Esophagus muscularis mucosa (tissue), 4 donors: ENCODE measurements around the gene NR2F6. TPM values are rescaled to one million over a fixed set of nuclear protein-coding genes. Genes with fewer than 3 reads are reported as not detected.
"Not testable (repeated sequence)": the region's sequence is repeated elsewhere in the genome, so short reads cannot be mapped to it uniquely, and the experiment has no call there.

Source experiments
- DNase-seq: peaks from one replicate; pipeline ENCODE4 v3.0.0-alpha.2; 2017; ENCODE audit errors: extremely low spot score
- H3K27ac ChIP-seq, 4 donors: fragments of 200-600 bp; sonication (generic); replicated peaks in 1 of 4; 1 replicate in 3 of 4; 2 replicates in 1 of 4; pipeline ENCODE4 v1.5.1; 2016 to 2019; ENCODE audit warnings: mild to moderate bottlenecking in 1 of 4
- H3K27me3 ChIP-seq, 4 donors: fragments of 200-600 bp; sonication (generic); one replicate each; pipeline versions ENCODE4 v1.5.1 to v1.6.0; 2016 to 2019
- H3K36me3 ChIP-seq, 4 donors: fragments of 200-600 bp; sonication (generic); one replicate each; pipeline ENCODE4 v1.5.1; 2016 to 2019
- H3K4me1 ChIP-seq, 4 donors: fragments of 200-600 bp; sonication (generic); one replicate each; pipeline ENCODE4 v1.5.1; 2016 to 2019
- H3K4me3 ChIP-seq, 4 donors: fragments of 200-600 bp; sonication (generic); 1 replicate in 2 of 4; 2 replicates in 2 of 4; pipeline ENCODE4 v1.5.1; 2016 to 2019; ENCODE audit warnings: mild to moderate bottlenecking in 4 of 4, moderate library complexity in 1 of 4
- H3K9me3 ChIP-seq, 4 donors: fragments of 200-600 bp; sonication (generic); 1 replicate in 3 of 4; 2 replicates in 1 of 4; pipeline ENCODE4 v1.5.1; 2016 to 2019
- EP300 ChIP-seq: sonication (generic); formaldehyde crosslinking; IDR thresholded peaks from one replicate; pipeline ENCODE4 v1.6.1; 2017; ENCODE audit warnings: antibody characterized with exemption
- POLR2A ChIP-seq: fragments of 450-650 bp; IDR thresholded peaks from one replicate; pipeline ENCODE4 v1.6.1; 2017; ENCODE audit warnings: antibody characterized with exemption, moderate library complexity, mild to moderate bottlenecking, low read depth
- POLR2AphosphoS5 ChIP-seq, 2 donors: sonication (generic); formaldehyde crosslinking; IDR thresholded peaks; one replicate each; pipeline ENCODE4 v1.6.1; 2017; ENCODE audit warnings: antibody characterized with exemption in 2 of 2
- WGBS: methylation state at CpG from one replicate; pipeline ENCODE4 v1.1.5; 2018; 5-methylcytosine and 5-hydroxymethylcytosine counted together
- intact Hi-C: fragments of 100-400 bp; cut with DNase I; formaldehyde crosslinking; loops from one replicate; pipeline ENCODE4 v1.15.1; 2023
- total RNA-seq, 4 donors: library from RNA; depleted of rRNA; stranded (reverse); fragments of >200 nt; gene quantifications; one replicate each; pipeline versions ENCODE4 v1.1.0 to v1.2.1, GENCODE V29; 2016
- TF ChIP-seq, protein P1 (sequence below), 3 experiments: fragments of 200-600 bp in 2 of 3; fragments of 450-650 bp in 1 of 3; sonication (generic) in 2 of 3; IDR thresholded peaks; one replicate each; pipeline ENCODE4 v1.5.1; 2017 to 2019; ENCODE audit warnings: antibody characterized with exemption in 3 of 3, mild to moderate bottlenecking in 2 of 3, moderate library complexity in 1 of 3

Gene NR2F6
- total RNA-seq, 4 donors from 2014 or later = 38.6 to 88.0 (median 61.2) TPM

DNA sequence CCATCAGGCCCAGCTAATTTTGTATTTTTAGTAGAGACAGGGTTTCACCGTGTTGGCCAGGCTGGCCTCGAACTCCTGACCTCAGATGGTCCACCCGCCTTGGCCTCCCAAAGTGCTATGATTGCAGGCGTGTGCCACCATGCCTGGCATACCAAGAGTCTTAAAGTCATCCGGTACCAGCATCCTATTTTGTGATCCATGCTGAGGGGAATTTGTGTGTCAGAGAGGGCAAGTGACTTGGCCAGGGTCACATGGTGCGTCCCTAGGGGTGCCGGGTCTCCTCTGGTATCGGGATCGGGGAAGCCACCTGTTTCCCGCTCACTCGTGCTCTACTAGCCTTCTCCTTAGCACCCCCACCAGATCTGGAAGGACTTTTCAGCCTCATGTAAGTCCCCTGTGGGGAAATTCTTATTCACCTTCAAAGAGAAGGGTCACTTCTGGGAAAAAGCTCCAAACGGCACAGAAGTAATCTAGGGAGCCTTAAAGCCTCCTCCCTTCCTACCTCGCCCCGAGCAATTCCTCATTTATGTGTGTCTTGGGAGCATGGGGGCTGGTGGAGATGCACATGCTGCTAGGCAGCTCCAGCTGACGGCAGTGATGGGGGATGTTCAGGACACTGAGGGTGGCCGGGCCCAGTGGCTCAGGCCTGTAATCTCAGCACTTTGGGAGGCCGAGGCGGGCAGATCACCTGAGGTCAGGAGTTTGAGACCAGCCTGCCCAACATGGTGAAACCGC lies 29.9 kb upstream of the NR2F6 start:
- H3K4me3 ChIP-seq = no peak overlapping the region
- H3K27me3 ChIP-seq = peaks cover 0 to 1% (median 0%) of the 10 kb centered on the region in 4 donors
- H3K27ac ChIP-seq = no peak overlapping the region
- TF ChIP-seq POLR2AphosphoS5 (IDR thresholded peaks at IDR 0.05) = no peak
- TF ChIP-seq EP300 = no peak
- TF ChIP-seq, protein P1, sequence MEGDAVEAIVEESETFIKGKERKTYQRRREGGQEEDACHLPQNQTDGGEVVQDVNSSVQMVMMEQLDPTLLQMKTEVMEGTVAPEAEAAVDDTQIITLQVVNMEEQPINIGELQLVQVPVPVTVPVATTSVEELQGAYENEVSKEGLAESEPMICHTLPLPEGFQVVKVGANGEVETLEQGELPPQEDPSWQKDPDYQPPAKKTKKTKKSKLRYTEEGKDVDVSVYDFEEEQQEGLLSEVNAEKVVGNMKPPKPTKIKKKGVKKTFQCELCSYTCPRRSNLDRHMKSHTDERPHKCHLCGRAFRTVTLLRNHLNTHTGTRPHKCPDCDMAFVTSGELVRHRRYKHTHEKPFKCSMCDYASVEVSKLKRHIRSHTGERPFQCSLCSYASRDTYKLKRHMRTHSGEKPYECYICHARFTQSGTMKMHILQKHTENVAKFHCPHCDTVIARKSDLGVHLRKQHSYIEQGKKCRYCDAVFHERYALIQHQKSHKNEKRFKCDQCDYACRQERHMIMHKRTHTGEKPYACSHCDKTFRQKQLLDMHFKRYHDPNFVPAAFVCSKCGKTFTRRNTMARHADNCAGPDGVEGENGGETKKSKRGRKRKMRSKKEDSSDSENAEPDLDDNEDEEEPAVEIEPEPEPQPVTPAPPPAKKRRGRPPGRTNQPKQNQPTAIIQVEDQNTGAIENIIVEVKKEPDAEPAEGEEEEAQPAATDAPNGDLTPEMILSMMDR (IDR thresholded peaks at IDR 0.05) = no peak
- TF ChIP-seq POLR2A = no peak
- H3K9me3 ChIP-seq = no peaks in the 10 kb centered on the region
- peaks cover 53 to 94% (median 85%) of the 10 kb centered on the region in 4 donors for H3K36me3 ChIP-seq
- no peak for DNase-seq
- H3K4me1 ChIP-seq = no peaks in the 10 kb centered on the region
- WGBS = 95% methylated on average over 15 of the region's 19 CpGs
- intact Hi-C loops = no loop called here

DNA sequence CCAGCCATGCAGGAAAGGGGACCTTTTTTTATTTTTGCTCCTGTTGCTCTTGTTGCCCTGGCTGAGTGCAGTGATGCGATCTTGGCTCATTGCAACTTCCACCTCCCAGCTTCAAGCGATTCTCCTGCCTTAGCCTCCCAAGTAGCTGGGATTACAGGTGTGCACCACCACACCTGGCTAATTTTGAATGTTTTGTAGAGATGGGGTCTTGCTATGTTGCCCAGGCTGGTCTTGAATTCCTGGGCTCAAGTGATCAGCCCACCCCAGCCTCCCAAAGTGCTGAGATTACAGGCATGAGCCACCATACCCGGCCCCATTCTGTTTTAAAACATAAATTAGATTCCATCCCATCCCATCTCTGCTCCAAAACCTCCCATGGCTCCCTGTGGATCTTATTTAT lies 29.2 kb upstream of the NR2F6 start:
- H3K4me1 ChIP-seq, intact Hi-C loops, H3K27me3 ChIP-seq, DNase-seq, H3K9me3 ChIP-seq, H3K4me3 ChIP-seq, H3K27ac ChIP-seq: not testable (repeated sequence)
- H3K36me3 ChIP-seq = peaks cover 59 to 100% (median 92%) of the 10 kb centered on the region in 4 donors
- 98% methylated on average over 3 of the region's 3 CpGs for WGBS

DNA sequence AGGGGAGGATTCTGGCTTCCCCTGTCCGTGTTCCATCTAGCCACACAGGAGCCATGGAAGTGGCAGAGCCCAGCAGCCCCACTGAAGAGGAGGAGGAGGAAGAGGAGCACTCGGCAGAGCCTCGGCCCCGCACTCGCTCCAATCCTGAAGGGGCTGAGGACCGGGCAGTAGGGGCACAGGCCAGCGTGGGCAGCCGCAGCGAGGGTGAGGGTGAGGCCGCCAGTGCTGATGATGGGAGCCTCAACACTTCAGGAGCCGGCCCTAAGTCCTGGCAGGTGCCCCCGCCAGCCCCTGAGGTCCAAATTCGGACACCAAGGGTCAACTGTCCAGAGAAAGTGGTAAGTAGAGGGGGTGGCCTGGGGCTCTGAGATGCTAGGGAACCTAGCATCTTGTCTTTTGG lies 23.0 kb upstream of the NR2F6 start:
- Histone ChIP-seq H3K4me3 (no peak overlapping the region), H3K36me3 (peaks cover 40 to 53% (median 49%) of the 10 kb centered on the region in 4 donors), H3K27me3 (no peaks in the 10 kb centered on the region), H3K4me1 (peaks cover 12 to 17% (median 14%) of the 10 kb centered on the region in 4 donors), H3K27ac (no peak overlapping the region), H3K9me3 (no peaks in the 10 kb centered on the region)
- DNase-seq = no peak
- TF ChIP-seq, protein P1 (IDR thresholded peaks at IDR 0.05) = no peak
- intact Hi-C loops = no loop called here
- WGBS = 93% methylated on average over 13 of the region's 13 CpGs

DNA sequence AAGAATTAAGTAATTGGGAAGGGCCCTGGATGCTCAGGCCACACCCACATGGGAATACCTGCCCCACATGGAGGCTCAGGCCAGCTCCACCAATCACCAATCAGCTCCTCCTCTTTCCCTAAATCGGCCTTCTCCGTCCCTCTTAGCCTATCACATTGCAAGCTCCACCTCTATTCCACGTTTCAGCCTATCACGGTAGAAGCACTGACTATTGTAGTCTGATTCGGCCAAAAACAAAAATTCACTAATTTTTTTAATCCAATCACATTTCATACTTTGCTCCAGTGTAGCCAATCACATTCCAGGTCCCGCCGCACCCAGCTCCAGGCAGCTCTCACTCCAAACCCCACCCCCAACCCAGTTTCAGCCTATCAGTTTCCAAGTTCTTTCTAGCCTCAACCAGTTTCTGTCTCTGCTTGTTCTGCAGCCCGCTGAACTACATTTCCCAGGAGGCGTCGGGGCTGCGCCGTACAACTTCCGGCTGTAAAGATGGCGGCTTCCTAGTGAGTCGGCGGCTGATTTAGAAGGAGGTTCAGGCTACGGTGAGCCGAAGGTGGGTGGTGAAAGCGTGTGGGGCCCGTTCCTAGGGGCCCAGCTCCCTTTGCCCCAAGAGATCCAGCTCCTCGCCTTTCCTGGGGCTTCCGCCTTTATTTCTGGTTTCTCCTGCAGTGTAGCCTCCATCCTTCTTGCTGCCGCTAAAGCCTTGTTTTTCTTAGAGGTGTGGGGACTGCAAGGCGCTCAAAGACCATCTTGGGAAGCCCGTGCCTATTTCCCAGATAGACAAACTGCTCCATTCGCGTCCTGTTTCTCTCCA lies 21.5 kb upstream of the NR2F6 start, which contains the start of gene BABAM1:
Gene BABAM1 (plus strand): TSS at position 469 of the 814 bp plus-strand sequence. CDS start 1,364 bp downstream, outside the sequence.
- intact Hi-C loops = no loop called here
- TF ChIP-seq, protein P1 (IDR thresholded peaks at IDR 0.05) = peak in 1 of 3 experiments; percentile 33
- TF ChIP-seq EP300 (no peak), POLR2A (no peak), POLR2AphosphoS5 (IDR thresholded peaks at IDR 0.05) (peak; percentile 79 to 87)
- peak within 1 kb of the TSS; percentile 71 to 84 (median 82) for H3K27ac ChIP-seq
- H3K27me3 ChIP-seq = no peaks in the 10 kb centered on the region
- H3K4me3 ChIP-seq = peak within 1 kb of the TSS; percentile 73 to 95 (median 75)
- peaks cover 26 to 37% (median 34%) of the 10 kb centered on the region in 4 donors for H3K36me3 ChIP-seq
- peaks cover 12 to 17% (median 14%) of the 10 kb centered on the region in 4 donors for H3K4me1 ChIP-seq
- under 1% methylated on average over 27 of the region's 27 CpGs for WGBS
- H3K9me3 ChIP-seq = no peaks in the 10 kb centered on the region
- DNase-seq = peak; percentile 99

DNA sequence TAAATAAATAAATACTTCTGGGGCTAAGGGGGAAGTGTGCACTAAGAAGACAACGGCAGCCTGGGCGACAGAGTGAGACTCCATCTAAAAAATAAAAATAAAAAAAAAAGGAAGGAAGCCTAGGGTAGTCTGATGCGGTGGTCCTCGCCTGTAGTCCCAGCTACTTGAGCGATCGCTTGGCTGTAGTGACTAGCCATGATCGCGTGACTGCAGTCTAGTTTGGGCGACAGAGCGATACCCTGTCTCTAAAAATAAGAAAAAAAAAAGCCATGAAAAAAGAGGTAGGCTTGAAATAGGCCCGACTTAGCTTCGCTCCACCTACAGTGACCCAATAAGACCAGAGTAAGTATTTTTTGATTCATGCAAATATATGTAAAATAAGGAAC lies 20.9 kb upstream of the NR2F6 start:
- H3K4me1 ChIP-seq = peaks cover 12 to 17% (median 14%) of the 10 kb centered on the region in 4 donors
- DNase-seq = no peak
- peak overlapping the region in 2 of 4 donors; percentile 73 to 95 for H3K4me3 ChIP-seq
- WGBS = 68% methylated on average over 12 of the region's 12 CpGs
- TF ChIP-seq POLR2AphosphoS5 (IDR thresholded peaks at IDR 0.05) (no peak), EP300 (no peak)
- TF ChIP-seq, protein P1 (IDR thresholded peaks at IDR 0.05) = no peak
- intact Hi-C loops = no loop called here
- H3K27ac ChIP-seq = peak overlapping the region; percentile 71 to 84 (median 82)
- peaks cover 20 to 31% (median 29%) of the 10 kb centered on the region in 4 donors for H3K36me3 ChIP-seq
- H3K27me3 ChIP-seq = no peaks in the 10 kb centered on the region
- no peaks in the 10 kb centered on the region for H3K9me3 ChIP-seq
